GM10266 (cell line): ENCODE measurements around the gene NFE2L2.
"Not testable (repeated sequence)": the region's sequence is repeated elsewhere in the genome, so short reads cannot be mapped to it uniquely, and the experiment has no call there.

Experiments used
- DNase-seq: peaks from one replicate; pipeline ENCODE4 v3.0.0; 2012; ENCODE audit errors: extremely low spot score
- TF ChIP-seq, protein P1 (sequence below): IDR thresholded peaks from 2 replicates; pipeline ENCODE4 v1.5.1; 2012; ENCODE audit warnings: mild to moderate bottlenecking, low read depth; ENCODE audit not compliant: control insufficient read depth, insufficient read depth; ENCODE audit errors: missing control alignments

The NFE2L2 gene

DNA sequence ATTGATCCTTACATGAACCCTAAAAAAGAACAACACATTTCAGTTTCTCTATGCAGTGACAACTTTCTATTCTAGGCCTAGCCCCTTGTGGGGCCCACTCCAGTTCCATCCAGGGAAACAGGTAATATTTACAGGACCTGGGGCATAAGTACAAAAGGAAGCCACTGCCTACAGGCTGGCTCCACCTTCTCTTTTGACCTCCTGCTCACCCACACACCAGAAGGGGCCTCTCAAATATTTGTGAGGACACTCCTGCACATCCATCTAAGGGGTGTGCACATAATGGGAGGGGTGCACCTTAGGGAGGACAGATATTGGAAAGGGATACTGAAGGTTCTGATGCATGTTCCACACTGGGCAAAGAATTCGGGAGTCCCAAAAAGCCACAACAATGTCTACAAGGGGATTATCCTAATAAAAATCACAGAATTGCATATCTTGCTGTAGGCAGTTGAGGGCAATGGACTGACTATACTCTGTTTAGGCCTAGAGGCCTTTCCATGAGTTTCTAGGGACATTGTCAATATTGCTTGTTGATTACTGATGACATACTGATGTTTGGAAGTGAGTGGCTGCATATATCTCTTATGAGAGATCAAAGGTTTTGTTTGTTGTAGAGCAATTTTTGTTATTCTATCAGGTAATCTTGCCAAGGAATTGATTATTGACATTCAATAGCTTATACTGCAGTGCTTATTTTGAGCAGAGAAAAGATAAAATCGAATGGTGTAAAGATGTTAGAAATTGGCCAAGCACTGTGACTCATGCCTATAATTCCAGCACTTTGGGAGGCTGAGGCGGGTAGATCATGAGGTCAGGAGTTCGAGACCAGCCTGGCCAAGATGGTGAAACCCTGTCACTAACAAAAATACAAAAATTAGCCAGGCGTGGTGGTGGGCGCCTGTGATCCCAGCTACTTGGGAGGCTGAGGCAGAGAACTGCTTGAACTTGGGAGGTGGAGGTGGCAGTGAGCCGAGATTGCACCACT lies 75.8 kb downstream of the NFE2L2 start:
- TF ChIP-seq, protein P1, sequence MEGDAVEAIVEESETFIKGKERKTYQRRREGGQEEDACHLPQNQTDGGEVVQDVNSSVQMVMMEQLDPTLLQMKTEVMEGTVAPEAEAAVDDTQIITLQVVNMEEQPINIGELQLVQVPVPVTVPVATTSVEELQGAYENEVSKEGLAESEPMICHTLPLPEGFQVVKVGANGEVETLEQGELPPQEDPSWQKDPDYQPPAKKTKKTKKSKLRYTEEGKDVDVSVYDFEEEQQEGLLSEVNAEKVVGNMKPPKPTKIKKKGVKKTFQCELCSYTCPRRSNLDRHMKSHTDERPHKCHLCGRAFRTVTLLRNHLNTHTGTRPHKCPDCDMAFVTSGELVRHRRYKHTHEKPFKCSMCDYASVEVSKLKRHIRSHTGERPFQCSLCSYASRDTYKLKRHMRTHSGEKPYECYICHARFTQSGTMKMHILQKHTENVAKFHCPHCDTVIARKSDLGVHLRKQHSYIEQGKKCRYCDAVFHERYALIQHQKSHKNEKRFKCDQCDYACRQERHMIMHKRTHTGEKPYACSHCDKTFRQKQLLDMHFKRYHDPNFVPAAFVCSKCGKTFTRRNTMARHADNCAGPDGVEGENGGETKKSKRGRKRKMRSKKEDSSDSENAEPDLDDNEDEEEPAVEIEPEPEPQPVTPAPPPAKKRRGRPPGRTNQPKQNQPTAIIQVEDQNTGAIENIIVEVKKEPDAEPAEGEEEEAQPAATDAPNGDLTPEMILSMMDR: no peak
- DNase-seq: no peak

DNA sequence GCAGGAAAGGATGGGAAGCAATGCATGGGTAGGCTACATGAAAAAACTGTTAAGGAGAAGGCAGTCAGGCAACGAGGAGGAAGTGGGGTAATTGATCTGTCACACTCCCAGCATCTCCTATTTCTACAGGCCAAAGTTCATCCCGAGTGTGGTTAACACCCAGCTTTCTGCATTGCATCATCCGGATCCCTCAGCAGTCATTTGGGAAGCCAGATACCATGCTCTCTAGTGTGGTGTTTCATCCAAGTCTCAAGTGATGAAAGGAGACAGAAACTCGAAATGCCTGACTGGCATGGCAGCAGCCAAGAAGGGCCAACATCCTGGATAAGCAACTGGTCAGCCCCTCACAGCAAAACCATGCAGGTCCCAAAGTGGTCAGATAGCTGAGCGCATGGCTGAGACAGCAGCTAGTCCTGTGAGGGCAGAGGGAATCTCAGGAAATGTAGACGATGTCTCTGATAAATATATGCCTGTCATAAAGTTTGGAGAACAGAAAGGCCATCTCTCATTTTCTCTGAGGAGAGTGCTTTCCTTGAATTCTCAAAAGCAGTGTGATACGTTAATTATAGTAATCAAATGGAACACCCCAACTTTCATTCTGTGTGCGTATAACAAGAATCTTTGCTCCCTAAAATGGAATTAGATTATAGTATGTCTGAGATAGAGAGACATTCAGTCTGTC lies 76.8 kb downstream of the NFE2L2 start:
- no peak for DNase-seq

DNA sequence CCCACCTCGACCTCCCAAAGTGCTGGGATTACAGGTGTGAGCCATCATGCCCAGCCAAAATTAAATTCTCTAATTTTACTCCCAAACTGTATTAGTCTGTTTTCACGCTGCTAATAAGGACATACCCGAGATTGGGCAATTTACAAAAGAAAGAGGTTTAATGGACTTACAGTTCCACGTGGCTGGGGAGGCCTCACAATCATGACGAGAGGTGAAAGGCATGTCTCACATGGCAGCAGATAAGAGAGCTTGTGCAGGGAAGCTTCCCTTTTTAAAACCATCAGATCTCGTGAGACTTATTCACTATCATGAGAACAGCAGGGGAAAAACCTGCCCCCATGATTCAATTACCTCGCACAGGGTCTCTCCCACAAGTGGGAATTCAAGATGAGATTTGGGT lies 78.5 kb downstream of the NFE2L2 start:
- DNase-seq: not testable (repeated sequence)

More for the DNA sequence above, 76.8 kb downstream of the NFE2L2 start:
- TF ChIP-seq, protein P1: no peak

- TF ChIP-seq, protein P1: no peak
- no peak for DNase-seq
Measured at GRCh38 chr2:177184606-177185005, 79.9 kb downstream of the NFE2L2 start.

DNA sequence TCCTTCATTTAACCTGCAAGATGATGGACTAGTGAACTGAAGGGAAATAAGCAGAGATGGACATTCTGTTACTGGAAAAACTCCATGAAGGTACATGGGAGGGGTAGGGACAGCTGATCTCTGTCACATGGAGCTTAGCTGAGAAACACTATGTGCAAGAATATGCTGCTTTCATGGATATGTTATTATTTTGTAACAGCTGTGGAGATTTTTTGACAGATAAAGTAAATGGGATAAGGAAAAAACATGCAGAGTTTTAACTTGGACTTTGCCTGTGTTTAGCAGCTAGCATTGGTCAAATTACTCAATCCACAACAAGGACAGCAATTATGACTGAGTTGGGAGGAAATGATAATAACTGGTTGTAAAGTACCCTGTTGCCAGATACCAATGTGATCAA lies 80.7 kb downstream of the NFE2L2 start:
- TF ChIP-seq, protein P1: no peak
- no peak for DNase-seq
